ENCODE results near the gene FGD4.

DNA sequence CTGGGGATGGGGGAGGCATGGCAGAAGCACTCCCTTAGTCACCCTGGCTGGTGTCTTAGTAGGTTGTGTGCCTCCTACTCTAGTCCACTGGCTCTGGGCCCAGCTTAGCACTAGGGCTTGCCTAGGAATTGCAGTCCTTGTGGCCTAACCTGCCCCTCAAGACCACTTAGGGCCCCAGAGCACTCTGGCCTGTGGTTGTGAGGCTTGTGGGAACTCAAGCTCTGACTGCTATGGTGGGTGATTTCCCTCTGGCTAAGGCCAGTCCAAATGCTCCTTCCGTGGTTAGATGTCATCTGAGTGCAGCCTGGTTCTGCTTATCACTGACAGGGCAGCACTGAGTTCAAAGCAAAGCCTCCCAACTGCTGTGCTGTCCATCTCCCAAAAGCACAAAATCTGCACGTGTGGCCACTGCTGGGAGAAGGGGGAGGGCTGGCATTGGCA lies 20.2 kb downstream of the FGD4 start:
- TF ChIP-seq, protein P1, sequence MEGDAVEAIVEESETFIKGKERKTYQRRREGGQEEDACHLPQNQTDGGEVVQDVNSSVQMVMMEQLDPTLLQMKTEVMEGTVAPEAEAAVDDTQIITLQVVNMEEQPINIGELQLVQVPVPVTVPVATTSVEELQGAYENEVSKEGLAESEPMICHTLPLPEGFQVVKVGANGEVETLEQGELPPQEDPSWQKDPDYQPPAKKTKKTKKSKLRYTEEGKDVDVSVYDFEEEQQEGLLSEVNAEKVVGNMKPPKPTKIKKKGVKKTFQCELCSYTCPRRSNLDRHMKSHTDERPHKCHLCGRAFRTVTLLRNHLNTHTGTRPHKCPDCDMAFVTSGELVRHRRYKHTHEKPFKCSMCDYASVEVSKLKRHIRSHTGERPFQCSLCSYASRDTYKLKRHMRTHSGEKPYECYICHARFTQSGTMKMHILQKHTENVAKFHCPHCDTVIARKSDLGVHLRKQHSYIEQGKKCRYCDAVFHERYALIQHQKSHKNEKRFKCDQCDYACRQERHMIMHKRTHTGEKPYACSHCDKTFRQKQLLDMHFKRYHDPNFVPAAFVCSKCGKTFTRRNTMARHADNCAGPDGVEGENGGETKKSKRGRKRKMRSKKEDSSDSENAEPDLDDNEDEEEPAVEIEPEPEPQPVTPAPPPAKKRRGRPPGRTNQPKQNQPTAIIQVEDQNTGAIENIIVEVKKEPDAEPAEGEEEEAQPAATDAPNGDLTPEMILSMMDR (IDR thresholded peaks at IDR 0.05 in 2 of 3, conservative IDR thresholded peaks at IDR 0.05 in 1 of 3; ENCODE audit: insufficient read depth in 2 of 3, low read depth in 1 of 3, low read length in 3 of 3), result no peak
- no peak for TF ChIP-seq HEY1 (CRISPR knock-in tag; IDR thresholded peaks at IDR 0.05; ENCODE audit: borderline replicate concordance)
- TF ChIP-seq XRCC4 (IDR thresholded peaks at IDR 0.05; ENCODE audit: extremely low read depth, insufficient read depth, insufficient read length), result no peak
- no peak for TF ChIP-seq TEAD2 (tag; IDR thresholded peaks at IDR 0.05)
- TF ChIP-seq NCOA2 (IDR thresholded peaks at IDR 0.05; ENCODE audit: partially characterized antibody in 2 of 2), result no peak
- TF ChIP-seq CEBPB (tag; IDR thresholded peaks at IDR 0.05), result no peak
- TF ChIP-seq KLF16 (IDR thresholded peaks at IDR 0.05), result no peak
- TF ChIP-seq RAD21 (CRISPR knock-in tag; conservative IDR thresholded peaks at IDR 0.05 in 1 of 2, IDR thresholded peaks at IDR 0.05 in 1 of 2), result no peak

All from K562 (cell line).